Stimulated activated CD4-positive, alpha-beta T cell treated with anti-CD3 and anti-CD28 coated beads, Interleukin-4, amount 100 ng/mL, for 1 hour (primary cell): ENCODE measurements around the gene SLC27A4.
A peak's percentile ranks its signal among the peaks of the same experiment; 100 is the strongest.
"Not testable (repeated sequence)": the region's sequence is repeated elsewhere in the genome, so short reads cannot be mapped to it uniquely, and the experiment has no call there.

Experiments
- DNase-seq: peaks from one replicate; pipeline ENCODE4 v3.0.0-alpha.2; 2020

Gene SLC27A4

GRCh38 chr9:128325629-128326028 is 14.7 kb upstream of the SLC27A4 start:
- DNase-seq = no peak

- no peak for DNase-seq
Measured at GRCh38 chr9:128333451-128333869, 6.9 kb upstream of the SLC27A4 start.

GRCh38 chr9:128335161-128335560 is 5.2 kb upstream of the SLC27A4 start:
- DNase-seq = no peak

- no peak for DNase-seq
Measured at GRCh38 chr9:128335914-128336313, 4.4 kb upstream of the SLC27A4 start.

GRCh38 chr9:128337936-128338335 is 2.4 kb upstream of the SLC27A4 start:
- DNase-seq = no peak

- DNase-seq = not testable (repeated sequence)
Measured at GRCh38 chr9:128338852-128339614, 1.3 kb upstream of the SLC27A4 start.

GRCh38 chr9:128340691-128341434 is 536 bp downstream of the SLC27A4 start:
- DNase-seq = no peak

- peak; percentile 64 for DNase-seq
Measured at GRCh38 chr9:128341435-128341849, 1.1 kb downstream of the SLC27A4 start.

- no peak for DNase-seq
Measured at GRCh38 chr9:128342971-128343680, 2.8 kb downstream of the SLC27A4 start.

- no peak for DNase-seq
Measured at GRCh38 chr9:128343855-128344254, 3.5 kb downstream of the SLC27A4 start.

GRCh38 chr9:128344931-128345605 is 4.7 kb downstream of the SLC27A4 start:
- no peak for DNase-seq

- DNase-seq = no peak
Measured at GRCh38 chr9:128349125-128349524, 8.8 kb downstream of the SLC27A4 start.

- no peak for DNase-seq
Measured at GRCh38 chr9:128349772-128350171, 9.4 kb downstream of the SLC27A4 start.

- DNase-seq = no peak
Measured at GRCh38 chr9:128355451-128355850, 15.1 kb downstream of the SLC27A4 start.

- no peak for DNase-seq
Measured at GRCh38 chr9:128358090-128358489, 17.8 kb downstream of the SLC27A4 start.

GRCh38 chr9:128358861-128359260 is 18.5 kb downstream of the SLC27A4 start:
- DNase-seq = no peak

GRCh38 chr9:128360826-128361225 is 20.5 kb downstream of the SLC27A4 start:
- no peak for DNase-seq

- no peak for DNase-seq
Measured at GRCh38 chr9:128361296-128361985, 21.1 kb downstream of the SLC27A4 start.

- DNase-seq = peak; percentile 62
Measured at GRCh38 chr9:128361986-128362646, 21.8 kb downstream of the SLC27A4 start.

- no peak for DNase-seq
Measured at GRCh38 chr9:128362774-128363173, 22.4 kb downstream of the SLC27A4 start.

- DNase-seq = no peak
Measured at GRCh38 chr9:128365525-128365924, 25.2 kb downstream of the SLC27A4 start.
